ENCODE results near the gene SLC2A9. TPM values are rescaled to one million over a fixed set of nuclear protein-coding genes. Genes with fewer than 3 reads are reported as not detected.
"Not testable (repeated sequence)": the region's sequence is repeated elsewhere in the genome, so short reads cannot be mapped to it uniquely, and the experiment has no call there.

SLC2A9 gene
- total RNA-seq, 1 experiment from 2014 or later: not detected

GRCh38 chr4:9826551-9826950 lies 194.7 kb downstream of the SLC2A9 start:
- DNase-seq (ENCODE audit: low spot score): no peak

- no peak for DNase-seq (ENCODE audit: low spot score)
These were observed 196.2 kb downstream of the SLC2A9 start for GRCh38 chr4:9825049-9825448.

GRCh38 chr4:9820343-9820742 lies 201.0 kb downstream of the SLC2A9 start:
- no peak for DNase-seq (ENCODE audit: low spot score)

GRCh38 chr4:9816285-9816684 lies 205.0 kb downstream of the SLC2A9 start:
- DNase-seq (ENCODE audit: low spot score): no peak

GRCh38 chr4:9812501-9813340 lies 208.6 kb downstream of the SLC2A9 start:
- no peak for DNase-seq (ENCODE audit: low spot score)

- DNase-seq (ENCODE audit: low spot score): no peak
These were observed 209.5 kb downstream of the SLC2A9 start for GRCh38 chr4:9811806-9812205.

GRCh38 chr4:9808077-9808476 lies 213.2 kb downstream of the SLC2A9 start:
- DNase-seq (ENCODE audit: low spot score): no peak

- DNase-seq (ENCODE audit: low spot score): no peak
These were observed 216.4 kb downstream of the SLC2A9 start for GRCh38 chr4:9804918-9805317.

- DNase-seq (ENCODE audit: low spot score): no peak
These were observed 220.4 kb downstream of the SLC2A9 start for GRCh38 chr4:9800848-9801247.

- DNase-seq (ENCODE audit: low spot score): not testable (repeated sequence)
These were observed 224.7 kb downstream of the SLC2A9 start for GRCh38 chr4:9796641-9797040.

- DNase-seq (ENCODE audit: low spot score): no peak
These were observed 228.9 kb downstream of the SLC2A9 start for GRCh38 chr4:9792381-9792780.

GRCh38 chr4:9785891-9786290 lies 235.4 kb downstream of the SLC2A9 start:
- DNase-seq (ENCODE audit: low spot score): not testable (repeated sequence)

- DNase-seq (ENCODE audit: low spot score): no peak
These were observed 239.2 kb downstream of the SLC2A9 start for GRCh38 chr4:9782136-9782436.

GRCh38 chr4:9781343-9782135 lies 239.8 kb downstream of the SLC2A9 start, which contains the start of gene DRD5:
DRD5 (plus strand) TSS chr4:9781634; CDS start chr4:9782030, 396 bp downstream.
- no peak for DNase-seq (ENCODE audit: low spot score)

Other genes with a start within 250 kb of the SLC2A9 start
- gene DRD5, start 239.9 kb downstream of the SLC2A9 start, total RNA-seq (2014; rRNA removed; shearing (Covaris generic)): not detected in 2 replicates
- gene WDR1, start 95.3 kb upstream of the SLC2A9 start, total RNA-seq (2014; rRNA removed; shearing (Covaris generic)): 189 and 209 TPM in 2 replicates

Measured in H4 (cell line).